ENCODE results near the gene WDR33. TPM values are rescaled to one million over a fixed set of nuclear protein-coding genes. Genes with fewer than 3 reads are reported as not detected.

Gene WDR33
- total RNA-seq, 1 donor from 2014 or later: 31.3 TPM

GRCh38 chr2:127670055-127670956 lies 140.7 kb downstream of the WDR33 start:
- DNase-seq (ENCODE audit: low read depth) (no peak), FAIRE-seq (no peak)
- no peak for TF ChIP-seq CTCF (IDR thresholded peaks at IDR 0.05; ENCODE audit: insufficient read depth, low read length, severe bottlenecking)
- Histone ChIP-seq H3K36me3 (ENCODE audit: control insufficient read depth, insufficient read depth, low read length) (no peaks in the 10 kb centered on the region), H3K4me3 (ENCODE audit: low read depth, low read length) (no peak overlapping the region), H3K27me3 (ENCODE audit: control insufficient read depth, insufficient read depth, low read length) (peaks cover 14% of the 10 kb centered on the region)

- no peak for DNase-seq (ENCODE audit: low read depth)
- peaks cover 12% of the 10 kb centered on the region for H3K27me3 ChIP-seq (ENCODE audit: control insufficient read depth, insufficient read depth, low read length)
- FAIRE-seq: no peak
- no peak overlapping the region for H3K4me3 ChIP-seq (ENCODE audit: low read depth, low read length)
- no peaks in the 10 kb centered on the region for H3K36me3 ChIP-seq (ENCODE audit: control insufficient read depth, insufficient read depth, low read length)
- TF ChIP-seq CTCF (IDR thresholded peaks at IDR 0.05; ENCODE audit: insufficient read depth, low read length, severe bottlenecking): no peak
Observed at GRCh38 chr2:127669056-127669455, 141.9 kb downstream of the WDR33 start.

GRCh38 chr2:127665267-127665893 lies 145.6 kb downstream of the WDR33 start:
- no peak for TF ChIP-seq CTCF (IDR thresholded peaks at IDR 0.05; ENCODE audit: insufficient read depth, low read length, severe bottlenecking)
- FAIRE-seq: no peak
- Histone ChIP-seq H3K27me3 (ENCODE audit: control insufficient read depth, insufficient read depth, low read length) (peaks cover 16% of the 10 kb centered on the region), H3K4me3 (ENCODE audit: low read depth, low read length) (no peak overlapping the region), H3K36me3 (ENCODE audit: control insufficient read depth, insufficient read depth, low read length) (no peaks in the 10 kb centered on the region)
- DNase-seq (ENCODE audit: low read depth): peak; percentile 44

DNA sequence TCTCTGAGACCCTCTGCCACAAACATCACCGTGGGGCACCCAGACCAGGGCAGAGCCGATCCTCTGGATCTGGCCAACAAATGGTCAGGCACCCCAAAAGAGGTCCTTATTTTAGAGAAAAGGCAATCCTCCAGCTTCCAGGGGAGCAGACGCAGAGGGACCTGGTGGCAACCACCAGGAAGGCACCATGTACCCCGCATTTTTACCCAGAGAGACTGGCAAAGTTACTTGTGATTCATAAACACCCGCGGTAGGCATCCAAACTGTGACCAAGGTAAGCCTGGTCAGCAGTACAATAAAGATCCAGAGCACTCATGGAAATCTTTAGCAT lies 146.1 kb downstream of the WDR33 start:
- DNase-seq (ENCODE audit: low read depth): no peak
- FAIRE-seq: peak; percentile 64
- TF ChIP-seq CTCF (IDR thresholded peaks at IDR 0.05; ENCODE audit: insufficient read depth, low read length, severe bottlenecking): no peak
- Histone ChIP-seq H3K27me3 (ENCODE audit: control insufficient read depth, insufficient read depth, low read length) (peaks cover 16% of the 10 kb centered on the region), H3K36me3 (ENCODE audit: control insufficient read depth, insufficient read depth, low read length) (no peaks in the 10 kb centered on the region), H3K4me3 (ENCODE audit: low read depth, low read length) (no peak overlapping the region)

DNA sequence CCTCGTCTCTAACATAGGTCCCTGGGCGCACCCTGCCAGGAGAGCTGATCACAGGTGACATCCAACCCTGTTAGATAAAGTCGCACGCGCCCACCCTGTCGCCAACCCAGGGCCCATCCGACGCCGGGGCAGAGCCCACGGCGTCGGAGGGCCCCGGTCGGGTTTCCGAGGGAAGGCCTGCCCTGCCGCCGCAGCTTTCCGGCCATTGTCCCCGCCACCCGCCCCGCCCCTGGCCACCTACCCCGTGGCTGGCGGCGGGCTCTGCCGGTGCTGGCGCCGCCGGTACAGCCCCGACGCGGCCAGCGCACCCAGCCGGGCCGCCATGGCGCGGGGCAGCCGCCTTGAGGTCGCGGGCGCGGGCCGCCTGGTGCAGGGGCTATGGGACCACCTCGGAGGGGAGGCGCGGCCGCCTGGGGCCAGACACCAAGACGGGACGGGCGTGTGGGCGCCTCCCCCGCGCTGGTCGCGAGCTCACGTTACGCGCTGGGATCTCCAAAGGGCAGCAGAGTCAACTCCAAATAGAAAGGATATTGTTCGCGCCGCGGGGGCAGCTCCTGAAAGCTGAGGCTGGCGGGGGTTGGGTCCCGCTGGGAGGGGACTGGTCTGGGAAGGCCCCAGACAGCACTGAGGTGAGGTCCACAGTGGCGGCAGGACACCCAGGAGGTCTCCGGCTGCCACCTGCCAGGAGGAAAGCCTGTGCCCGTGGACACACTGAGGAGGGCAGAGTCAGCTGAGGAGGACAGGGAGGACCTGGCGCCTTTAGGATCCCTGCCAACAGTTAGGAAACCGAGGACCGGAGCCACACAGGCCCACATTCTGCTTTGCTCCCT lies 146.7 kb downstream of the WDR33 start:
- H3K4me3 ChIP-seq (ENCODE audit: low read depth, low read length): no peak overlapping the region
- TF ChIP-seq CTCF (IDR thresholded peaks at IDR 0.05; ENCODE audit: insufficient read depth, low read length, severe bottlenecking): no peak
- no peak for FAIRE-seq
- peaks cover 16% of the 10 kb centered on the region for H3K27me3 ChIP-seq (ENCODE audit: control insufficient read depth, insufficient read depth, low read length)
- no peaks in the 10 kb centered on the region for H3K36me3 ChIP-seq (ENCODE audit: control insufficient read depth, insufficient read depth, low read length)
- no peak for DNase-seq (ENCODE audit: low read depth)
